Astrocyte (in vitro differentiated cells and primary cell): ENCODE results near the gene CACNA1C. TPM values are rescaled to one million over a fixed set of nuclear protein-coding genes. Genes with fewer than 3 reads are reported as not detected.

Experiments used
- DNase-seq: peaks from one replicate; pipeline ENCODE4 v3.0.0-alpha.2; 2010; ENCODE audit warnings: low read depth
- FAIRE-seq: peaks from 2 replicates; lab custom pipeline; 2011; peaks lifted over from hg19 to GRCh38; lab: Jason Lieb, UNC
- H2AFZ ChIP-seq: 2 replicates; pipeline ENCODE4 v1.6.0; 2012; ENCODE audit warnings: low read depth, low read length, inconsistent platforms
- H3K27ac ChIP-seq: 2 replicates; pipeline ENCODE4 v1.5.1; 2011; ENCODE audit warnings: low read depth, low read length, inconsistent platforms
- H3K27me3 ChIP-seq: 2 replicates; pipeline ENCODE4 v1.6.0; 2011; ENCODE audit warnings: low read length, inconsistent platforms; ENCODE audit not compliant: insufficient read depth
- H3K36me3 ChIP-seq: 2 replicates; pipeline ENCODE4 v1.5.1; 2011; ENCODE audit warnings: low read length, inconsistent platforms; ENCODE audit not compliant: insufficient read depth
- H3K4me1 ChIP-seq: 2 replicates; pipeline ENCODE4 v1.5.1; 2011; ENCODE audit warnings: low read length, inconsistent platforms; ENCODE audit not compliant: insufficient read depth
- H3K4me2 ChIP-seq: 2 replicates; pipeline ENCODE4 v1.6.0; 2012; ENCODE audit warnings: low read length, inconsistent platforms
- H3K4me3 ChIP-seq: 2 replicates; pipeline ENCODE4 v1.5.1; 2011; ENCODE audit warnings: low read depth, mild to moderate bottlenecking, low read length, inconsistent platforms; ENCODE audit not compliant: insufficient read depth
- H3K79me2 ChIP-seq: 2 replicates; pipeline ENCODE4 v1.6.0; 2012; ENCODE audit warnings: mild to moderate bottlenecking, low read length, inconsistent platforms; ENCODE audit not compliant: insufficient read depth
- H3K9ac ChIP-seq: 2 replicates; pipeline ENCODE4 v1.6.0; 2012; ENCODE audit warnings: mild to moderate bottlenecking, low read length, inconsistent platforms
- H3K9me3 ChIP-seq: 2 replicates; pipeline ENCODE4 v1.5.1; 2012; ENCODE audit warnings: low read depth, mild to moderate bottlenecking, low read length, inconsistent platforms; ENCODE audit not compliant: insufficient read depth
- H4K20me1 ChIP-seq: 2 replicates; pipeline ENCODE4 v1.6.0; 2012; ENCODE audit warnings: low read length, inconsistent platforms; ENCODE audit not compliant: insufficient read depth
- H3K27ac Mint-ChIP-seq: one replicate; pipeline ENCODE4 v1.8.0; 2021; ENCODE audit warnings: mild to moderate bottlenecking, mixed read lengths; ENCODE audit not compliant: unreplicated experiment
- H3K27me3 Mint-ChIP-seq: one replicate; pipeline ENCODE4 v1.8.0; 2021; ENCODE audit warnings: low read depth, mixed read lengths; ENCODE audit not compliant: unreplicated experiment
- H3K36me3 Mint-ChIP-seq: one replicate; pipeline ENCODE4 v1.8.0; 2021; ENCODE audit warnings: low read depth, mixed read lengths; ENCODE audit not compliant: unreplicated experiment
- H3K4me1 Mint-ChIP-seq: one replicate; pipeline ENCODE4 v1.8.0; 2021; ENCODE audit warnings: low read depth, mixed read lengths; ENCODE audit not compliant: unreplicated experiment
- H3K4me3 Mint-ChIP-seq: one replicate; pipeline ENCODE4 v1.8.0; 2021; ENCODE audit warnings: mild to moderate bottlenecking, moderate library complexity, mixed read lengths; ENCODE audit not compliant: unreplicated experiment
- H3K9me3 Mint-ChIP-seq: one replicate; pipeline ENCODE4 v1.8.0; 2021; ENCODE audit warnings: mild to moderate bottlenecking, mixed read lengths; ENCODE audit not compliant: unreplicated experiment
- CTCF ChIP-seq: IDR thresholded peaks from 2 replicates; pipeline ENCODE4 v1.5.1; 2011; ENCODE audit warnings: low read depth, mild to moderate bottlenecking, inconsistent platforms, low read length, moderate library complexity; ENCODE audit not compliant: insufficient read depth
- EZH2 ChIP-seq: IDR thresholded peaks from 2 replicates; pipeline ENCODE4 v1.6.1; 2012; ENCODE audit warnings: mild to moderate bottlenecking, low read length, inconsistent platforms; ENCODE audit not compliant: insufficient read depth
- total RNA-seq: library from RNA; stranded (reverse); gene quantifications from 2 replicates; pipeline ENCODE4 v1.2.1, GENCODE V29; 2021

CACNA1C gene
- total RNA-seq, 1 donor from 2014 or later, result 2.1 TPM

DNA sequence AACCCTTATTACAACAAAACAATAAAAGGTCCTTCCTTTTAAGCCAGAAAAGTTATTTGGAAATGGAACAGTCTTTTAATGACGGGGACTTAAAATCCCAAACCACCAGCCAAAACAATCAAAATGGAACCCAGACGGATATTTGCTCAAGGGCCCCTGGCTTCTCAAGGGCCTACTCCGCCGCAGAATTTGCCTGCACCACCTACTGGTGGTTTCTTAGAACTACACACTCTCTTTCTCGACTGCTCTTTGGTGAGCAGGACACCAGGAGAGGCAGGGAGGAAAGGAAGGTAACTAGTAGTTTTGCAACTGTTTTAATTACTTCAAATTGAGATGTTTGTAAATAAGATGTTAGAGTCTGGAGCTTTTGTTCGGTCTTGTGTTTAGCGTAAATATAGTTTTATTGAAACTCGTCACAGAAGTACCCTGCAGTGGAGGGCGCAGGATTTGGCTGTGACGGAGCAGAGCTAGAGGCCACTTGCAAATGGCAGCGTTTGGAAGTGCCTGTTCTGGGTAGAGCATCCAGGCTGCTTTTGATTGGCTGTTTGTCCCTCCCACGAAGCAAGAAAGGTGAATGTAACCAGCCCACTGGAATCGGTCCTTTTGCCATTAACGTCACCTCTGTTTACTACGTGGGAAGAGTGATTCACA, 238.5 kb downstream of the CACNA1C start:
- peak; percentile 60 for FAIRE-seq
- DNase-seq, result no peak
- H3K36me3 Mint-ChIP-seq, result no peaks in the 10 kb centered on the region

GRCh38 chr12:2291947-2292346, 239.2 kb downstream of the CACNA1C start:
- Mint-ChIP-seq H3K27ac (no peak overlapping the region), H3K9me3 (no peaks in the 10 kb centered on the region), H3K4me1 (peaks cover 28% of the 10 kb centered on the region), H3K4me3 (no peak overlapping the region), H3K36me3 (no peaks in the 10 kb centered on the region), H3K27me3 (peaks cover 29% of the 10 kb centered on the region)
- Histone ChIP-seq H3K27ac (no peak overlapping the region), H2AFZ (no peak overlapping the region), H3K79me2 (no peaks in the 10 kb centered on the region), H3K9ac (no peak overlapping the region), H3K27me3 (no peaks in the 10 kb centered on the region), H3K4me1 (peaks cover 14% of the 10 kb centered on the region), H3K9me3 (no peaks in the 10 kb centered on the region), H3K4me2 (no peak overlapping the region), H3K36me3 (no peaks in the 10 kb centered on the region), H3K4me3 (no peak overlapping the region), H4K20me1 (no peaks in the 10 kb centered on the region)
- no peak for DNase-seq
- TF ChIP-seq EZH2, result no peak
- no peak for FAIRE-seq

More for the DNA sequence above, 238.5 kb downstream of the CACNA1C start:
- H2AFZ ChIP-seq, result no peak overlapping the region
- no peaks in the 10 kb centered on the region for H3K79me2 ChIP-seq
- H3K4me1 ChIP-seq, result peaks cover 14% of the 10 kb centered on the region
- no peaks in the 10 kb centered on the region for H4K20me1 ChIP-seq
- H3K9me3 ChIP-seq, result no peaks in the 10 kb centered on the region
- Mint-ChIP-seq H3K4me3 (no peak overlapping the region), H3K27ac (no peak overlapping the region), H3K27me3 (peaks cover 24% of the 10 kb centered on the region), H3K9me3 (no peaks in the 10 kb centered on the region), H3K4me1 (peaks cover 31% of the 10 kb centered on the region)
- no peak overlapping the region for H3K27ac ChIP-seq
- no peaks in the 10 kb centered on the region for H3K36me3 ChIP-seq
- TF ChIP-seq CTCF (peak; percentile 66), EZH2 (no peak)
- H3K9ac ChIP-seq, result no peak overlapping the region
- no peak overlapping the region for H3K4me3 ChIP-seq
- H3K4me2 ChIP-seq, result no peak overlapping the region
- H3K27me3 ChIP-seq, result no peaks in the 10 kb centered on the region

- no peaks in the 10 kb centered on the region for H3K79me2 ChIP-seq
- H4K20me1 ChIP-seq, result no peaks in the 10 kb centered on the region
- peaks cover 28% of the 10 kb centered on the region for H3K4me1 Mint-ChIP-seq
- no peak overlapping the region for H3K9ac ChIP-seq
- no peak overlapping the region for H3K27ac ChIP-seq
- no peak overlapping the region for H3K27ac Mint-ChIP-seq
- no peaks in the 10 kb centered on the region for H3K36me3 ChIP-seq
- peaks cover 14% of the 10 kb centered on the region for H3K4me1 ChIP-seq
- H3K9me3 Mint-ChIP-seq, result no peaks in the 10 kb centered on the region
- no peak overlapping the region for H3K4me3 Mint-ChIP-seq
- no peak overlapping the region for H3K4me2 ChIP-seq
- no peak overlapping the region for H2AFZ ChIP-seq
- H3K4me3 ChIP-seq, result no peak overlapping the region
- H3K27me3 Mint-ChIP-seq, result peaks cover 31% of the 10 kb centered on the region
- no peaks in the 10 kb centered on the region for H3K9me3 ChIP-seq
- no peak for FAIRE-seq
- DNase-seq, result no peak
- TF ChIP-seq EZH2 (no peak), CTCF (no peak)
- no peaks in the 10 kb centered on the region for H3K27me3 ChIP-seq
- H3K36me3 Mint-ChIP-seq, result no peaks in the 10 kb centered on the region
Observed at GRCh38 chr12:2292560-2292959, 239.8 kb downstream of the CACNA1C start.
